Activated CD4-positive, alpha-beta T cell treated with anti-CD3 and anti-CD28 coated beads, Interleukin-2, Interleukin-4, amounts not matched to agents 100 ng/mL and 50 ng/mL, durations not matched to agents 16 hours and 8 hours (primary cell): ENCODE data around the gene GRID1.

Experiments
- DNase-seq: peaks from one replicate; pipeline ENCODE4 v3.0.0-alpha.2; 2020; ENCODE audit warnings: low spot score

The GRID1 gene

GRCh38 chr10:85612833-85613232 is 753.8 kb downstream of the GRID1 start:
- peak; percentile 9 for DNase-seq

DNA sequence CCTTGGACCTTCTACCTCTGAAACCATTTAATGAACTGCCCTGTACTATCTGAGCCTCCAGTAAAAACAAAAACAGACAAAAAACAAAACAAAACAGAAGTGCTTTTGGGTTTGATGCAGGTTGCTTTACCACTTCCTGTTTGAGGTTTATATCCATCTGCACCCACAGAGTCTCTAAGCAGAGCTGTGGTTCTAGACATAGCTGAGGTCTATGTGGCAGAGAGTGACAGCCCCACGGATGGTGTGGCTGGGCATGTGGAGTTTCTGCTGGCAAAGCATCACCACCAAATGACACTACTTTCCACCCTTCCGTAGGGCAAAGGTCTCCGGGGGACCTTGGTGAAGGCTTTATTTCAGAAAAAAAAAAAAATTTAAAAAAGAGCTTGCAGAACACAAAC is 754.2 kb downstream of the GRID1 start:
- peak; percentile 67 for DNase-seq

DNA sequence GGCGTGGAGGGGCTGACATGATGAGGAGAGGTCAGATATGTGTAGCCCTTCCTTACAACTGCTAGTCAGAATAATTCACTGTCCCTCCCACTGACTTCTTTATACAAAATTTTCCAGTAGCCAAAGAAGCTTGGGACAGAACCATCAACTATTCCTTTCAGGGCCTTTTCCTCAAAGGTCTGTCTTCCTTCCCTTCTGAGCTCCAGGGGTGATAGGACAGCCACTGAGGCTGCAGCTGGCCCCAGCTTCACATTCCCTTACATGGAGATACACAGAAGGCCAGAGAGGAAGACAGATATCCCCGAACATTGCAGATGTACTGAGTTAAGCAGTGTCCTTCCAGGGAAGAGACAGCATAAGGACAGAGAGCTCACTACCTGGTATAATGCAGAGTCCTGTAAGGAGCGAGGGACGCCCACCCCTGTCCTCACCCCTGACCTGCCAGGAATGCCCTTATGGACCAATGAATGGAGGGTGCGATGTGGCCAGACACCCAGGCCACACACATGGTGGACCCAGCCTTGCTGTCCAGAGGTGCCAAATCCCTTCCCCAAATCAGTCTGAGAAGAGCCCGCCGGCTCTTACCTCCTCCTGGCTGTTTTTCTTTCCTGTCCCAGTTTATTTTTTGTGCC is 754.7 kb downstream of the GRID1 start:
- DNase-seq = no peak

- DNase-seq = no peak
These were observed 755.4 kb downstream of the GRID1 start for GRCh38 chr10:85611093-85611740.

DNA sequence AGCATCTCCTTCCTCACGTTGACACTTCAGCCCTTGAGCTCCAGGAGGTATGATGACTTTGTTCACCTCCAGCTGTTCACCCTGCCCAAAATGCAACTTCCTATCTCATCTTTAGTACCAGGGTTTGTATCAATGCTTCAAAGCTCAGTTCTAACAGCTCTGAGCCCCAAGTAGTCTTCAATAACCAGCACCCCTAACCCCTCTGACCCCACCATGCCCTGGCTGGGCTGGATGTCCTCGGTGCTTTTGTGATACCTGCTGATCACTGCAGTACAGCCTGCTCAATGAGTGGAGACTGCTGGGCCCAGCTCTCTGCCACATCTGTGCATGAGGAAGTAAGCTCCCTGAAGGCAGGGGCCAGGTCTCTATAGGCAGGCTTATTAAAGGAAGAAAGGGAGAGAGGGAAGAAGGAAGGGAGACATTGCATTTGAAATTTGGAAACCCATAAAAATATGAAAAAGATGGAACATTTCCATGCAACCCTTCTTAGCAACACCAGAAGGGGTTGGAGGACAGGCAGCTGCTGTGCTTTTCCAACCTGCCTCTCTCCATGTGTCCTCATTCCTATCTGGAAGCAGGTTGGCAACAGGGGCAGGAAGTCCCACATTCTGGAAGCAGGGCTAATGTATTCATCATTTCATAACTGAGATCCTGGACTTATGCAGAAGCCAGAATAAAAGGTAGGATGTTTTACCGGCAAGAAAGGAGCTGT is 756.1 kb downstream of the GRID1 start:
- DNase-seq = no peak

- DNase-seq = no peak
These were observed 757.1 kb downstream of the GRID1 start for GRCh38 chr10:85609509-85609908.

DNA sequence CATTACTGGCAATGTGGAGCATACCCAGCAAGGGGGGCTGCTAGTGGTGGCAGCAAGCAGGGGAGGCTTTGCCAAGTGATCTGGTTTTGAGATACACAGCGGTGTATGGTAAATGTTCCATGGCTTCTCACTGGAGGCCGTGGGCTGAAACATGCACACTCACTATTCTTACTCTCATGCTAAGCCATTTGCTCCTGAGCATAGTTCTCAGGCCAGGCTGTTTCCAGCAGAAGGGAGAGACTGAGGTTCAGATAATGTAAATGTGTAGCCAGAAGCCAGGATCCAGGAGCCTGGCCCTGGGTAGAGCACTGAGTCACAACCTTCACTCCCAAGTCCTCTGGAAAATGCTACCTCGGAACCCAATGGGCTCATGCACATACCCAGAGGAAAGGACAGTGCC is 757.9 kb downstream of the GRID1 start:
- no peak for DNase-seq

GRCh38 chr10:85607043-85607695 is 759.4 kb downstream of the GRID1 start:
- no peak for DNase-seq

- no peak for DNase-seq
These were observed 760.2 kb downstream of the GRID1 start for GRCh38 chr10:85606401-85606800.

- no peak for DNase-seq
These were observed 761.7 kb downstream of the GRID1 start for GRCh38 chr10:85604884-85605283.

GRCh38 chr10:85604136-85604725 is 762.4 kb downstream of the GRID1 start:
- DNase-seq = no peak

DNA sequence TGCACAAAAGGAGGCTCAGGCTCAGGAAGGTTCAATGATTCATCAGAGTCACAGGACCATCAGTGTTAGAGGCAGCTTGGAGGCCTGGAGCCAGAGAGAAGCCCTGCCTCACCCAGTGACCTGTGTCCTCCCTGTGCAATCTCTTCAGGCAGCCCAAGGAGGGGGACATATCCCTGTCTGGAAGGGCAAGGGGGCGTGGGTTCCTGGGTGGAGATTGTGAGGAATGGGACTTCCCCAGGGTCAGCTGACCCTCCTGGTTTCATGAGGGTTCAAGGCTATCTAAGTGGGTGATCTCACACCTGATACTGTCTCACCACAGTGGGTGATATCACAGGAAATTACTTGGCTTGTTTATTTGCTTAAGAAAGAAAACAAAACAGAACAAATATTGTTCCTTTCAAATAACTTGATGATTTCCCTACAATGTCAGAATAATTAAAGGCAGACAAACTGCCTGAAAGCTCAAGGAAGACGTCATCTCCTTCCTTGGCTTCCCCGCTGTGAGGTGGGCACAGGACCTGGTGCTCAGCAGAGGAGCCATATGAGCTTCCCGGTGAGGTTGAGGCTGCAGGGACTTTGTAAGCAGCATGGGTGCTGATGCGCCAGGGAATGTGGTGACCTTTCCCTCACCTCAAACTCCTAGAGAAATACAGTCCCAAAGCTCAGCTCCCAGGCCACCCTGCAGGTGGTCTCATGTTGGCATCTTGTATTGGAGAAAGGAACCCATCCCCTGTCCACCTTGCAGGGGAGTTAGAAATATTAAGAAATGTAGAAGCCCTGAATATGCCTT is 763.2 kb downstream of the GRID1 start:
- no peak for DNase-seq

GRCh38 chr10:85602713-85603112 is 763.9 kb downstream of the GRID1 start:
- no peak for DNase-seq

- DNase-seq = no peak
These were observed 764.3 kb downstream of the GRID1 start for GRCh38 chr10:85602306-85602705.

DNA sequence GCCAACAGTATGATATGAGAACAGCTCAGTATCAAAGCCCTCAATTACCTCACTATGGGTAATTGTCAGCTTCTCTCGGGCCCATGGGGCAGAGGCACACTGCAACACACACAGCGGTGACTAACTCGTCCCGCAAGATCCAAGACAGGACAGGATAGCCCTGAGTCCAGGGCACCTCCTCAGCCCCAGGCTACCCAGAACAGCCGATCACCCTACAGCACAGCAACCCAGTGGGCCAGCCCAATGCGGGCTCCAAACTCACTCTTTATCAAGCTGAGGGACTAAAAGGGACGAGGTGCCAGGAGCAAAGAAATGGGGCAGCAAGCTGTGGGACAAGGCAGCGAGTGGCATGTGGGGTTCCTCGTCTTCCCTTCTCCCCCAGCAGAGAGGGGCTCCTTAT is 765.1 kb downstream of the GRID1 start:
- DNase-seq = no peak

GRCh38 chr10:85600744-85601081 is 765.9 kb downstream of the GRID1 start:
- no peak for DNase-seq

DNA sequence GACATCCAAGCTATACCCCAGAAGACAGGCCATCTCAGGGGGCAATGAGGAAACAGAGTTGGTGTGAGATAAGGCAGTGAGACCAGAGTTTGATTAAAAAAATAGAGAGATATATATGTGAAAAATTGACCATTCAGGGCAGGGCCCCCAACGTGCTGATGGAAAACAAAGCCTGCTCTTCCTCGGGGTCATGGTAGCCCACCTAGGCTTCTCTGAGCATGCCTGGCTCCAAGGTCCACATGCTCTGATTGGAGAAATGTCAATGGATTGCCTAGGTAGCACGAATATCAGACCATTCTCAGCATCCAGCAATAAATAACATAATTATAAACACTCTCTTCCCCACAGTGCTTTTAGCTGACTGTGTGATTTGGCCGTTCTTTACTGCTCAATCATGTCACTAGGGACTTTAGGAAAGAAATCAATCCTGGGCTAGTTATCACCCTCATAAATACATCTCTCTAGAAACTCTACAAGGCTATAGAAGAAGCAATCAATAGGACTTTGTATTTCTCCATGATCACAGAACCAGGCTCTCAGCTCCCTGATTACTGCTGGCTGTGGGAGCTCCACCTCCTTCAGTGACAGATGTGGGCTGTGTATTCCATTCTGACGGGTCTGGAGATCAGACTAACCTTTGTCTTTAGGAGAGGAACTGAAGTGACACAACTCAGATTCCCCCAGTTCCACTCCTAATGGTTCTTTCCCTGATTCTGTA is 766.4 kb downstream of the GRID1 start:
- no peak for DNase-seq

- no peak for DNase-seq
These were observed 767.5 kb downstream of the GRID1 start for GRCh38 chr10:85599081-85599480.

GRCh38 chr10:85598646-85599045 is 767.9 kb downstream of the GRID1 start:
- DNase-seq = no peak

DNA sequence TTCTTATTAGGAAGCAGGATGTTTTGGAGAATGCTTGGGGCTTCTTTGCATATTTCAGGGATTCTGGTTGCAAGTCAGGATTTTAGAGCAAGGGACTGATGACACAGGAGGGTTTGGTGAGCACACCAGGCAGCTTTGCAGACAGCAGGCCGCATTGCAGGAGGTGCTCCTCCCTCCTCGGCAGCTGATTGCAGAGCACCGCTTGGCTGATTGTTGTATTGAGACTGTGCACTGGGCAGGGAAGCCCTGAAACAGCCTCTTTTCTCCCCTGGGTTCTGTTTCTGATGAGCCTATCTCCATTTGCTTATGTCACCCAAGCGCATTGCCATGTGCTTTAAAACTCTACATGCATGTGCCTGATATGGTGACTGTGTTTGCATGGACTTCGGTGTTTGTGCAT is 769.6 kb downstream of the GRID1 start:
- DNase-seq = no peak

GRCh38 chr10:85596389-85596788 is 770.2 kb downstream of the GRID1 start:
- DNase-seq = no peak
